ENCODE measurements around the gene TMEM229B.

Gene TMEM229B

GRCh38 chr14:67469954-67470353 is 18.6 kb downstream of the TMEM229B start:
- DNase-seq (ENCODE audit: low read depth): no peak

GRCh38 chr14:67468378-67468730 is 20.2 kb downstream of the TMEM229B start:
- TF ChIP-seq CTCF (conservative IDR thresholded peaks at IDR 0.05; ENCODE audit: low read depth, low read length): no peak
- DNase-seq (ENCODE audit: low read depth): no peak
- H3K4me3 ChIP-seq (ENCODE audit: low read length): no peak overlapping the region

More at GRCh38 chr14:67469954-67470353, 18.6 kb downstream of the TMEM229B start:
- H3K4me3 ChIP-seq (ENCODE audit: low read length): no peak overlapping the region
- no peak for TF ChIP-seq CTCF (conservative IDR thresholded peaks at IDR 0.05; ENCODE audit: low read depth, low read length)

GRCh38 chr14:67467134-67467533 is 21.4 kb downstream of the TMEM229B start:
- DNase-seq (ENCODE audit: low read depth): no peak
- no peak for TF ChIP-seq CTCF (conservative IDR thresholded peaks at IDR 0.05; ENCODE audit: low read depth, low read length)
- no peak overlapping the region for H3K4me3 ChIP-seq (ENCODE audit: low read length)

GRCh38 chr14:67464879-67465278 is 23.6 kb downstream of the TMEM229B start:
- DNase-seq (ENCODE audit: low read depth): no peak
- no peak overlapping the region for H3K4me3 ChIP-seq (ENCODE audit: low read length)
- no peak for TF ChIP-seq CTCF (conservative IDR thresholded peaks at IDR 0.05; ENCODE audit: low read depth, low read length)

- TF ChIP-seq CTCF (conservative IDR thresholded peaks at IDR 0.05; ENCODE audit: low read depth, low read length): no peak
- H3K4me3 ChIP-seq (ENCODE audit: low read length): no peak overlapping the region
- no peak for DNase-seq (ENCODE audit: low read depth)
Measured at GRCh38 chr14:67464377-67464776, 24.1 kb downstream of the TMEM229B start.

GRCh38 chr14:67463900-67464299 is 24.6 kb downstream of the TMEM229B start:
- no peak for TF ChIP-seq CTCF (conservative IDR thresholded peaks at IDR 0.05; ENCODE audit: low read depth, low read length)

GRCh38 chr14:67461996-67462395 is 26.5 kb downstream of the TMEM229B start:
- no peak for DNase-seq (ENCODE audit: low read depth)
- TF ChIP-seq CTCF (conservative IDR thresholded peaks at IDR 0.05; ENCODE audit: low read depth, low read length): no peak
- no peak overlapping the region for H3K4me3 ChIP-seq (ENCODE audit: low read length)

More at GRCh38 chr14:67463900-67464299, 24.6 kb downstream of the TMEM229B start:
- no peak overlapping the region for H3K4me3 ChIP-seq (ENCODE audit: low read length)
- no peak for DNase-seq (ENCODE audit: low read depth)

Measured in retinal pigment epithelial cell (primary cell).